Endothelial cell of umbilical vein (primary cell): ENCODE results near the gene THAP11. TPM values are rescaled to one million over a fixed set of nuclear protein-coding genes. Genes with fewer than 3 reads are reported as not detected.

ENCODE experiments used
- BruUV-seq: library from RNA; stranded (reverse); fragments of 400-500 nt; replicated peaks from 2 replicates; lab custom pipeline; 2021; lab: Mats Ljungman, UMichigan
- CTCF ChIA-PET: fragments of 300-600, 350-600 bp; sonication (Branson Sonifier 250); formaldehyde crosslinking; loops from one replicate; lab custom pipeline; 2021; ENCODE audit warnings: antibody characterized with exemption, inconsistent platforms; lab: Charles Lee
- POLR2A ChIA-PET: fragments of 300-600, 350-600 bp; sonication (Branson Sonifier 250); formaldehyde crosslinking; loops from one replicate; lab custom pipeline; 2021; ENCODE audit warnings: antibody characterized with exemption, inconsistent platforms; lab: Charles Lee
- DNase-seq: peaks from one replicate; pipeline ENCODE4 v3.0.0-alpha.2; 2011; ENCODE audit warnings: low read depth, low spot score
- FAIRE-seq: peaks from 2 replicates; lab custom pipeline; 2011; peaks lifted over from hg19 to GRCh38; lab: Jason Lieb, UNC
- H2AFZ ChIP-seq: 2 replicates; pipeline ENCODE4 v1.6.0; 2012; ENCODE audit warnings: low read depth, low read length, control low read depth, inconsistent platforms
- H3K27ac ChIP-seq: 2 replicates; pipeline ENCODE4 v1.5.1; 2011; ENCODE audit warnings: low read depth, mild to moderate bottlenecking, control low read depth, low read length, moderate library complexity; ENCODE audit not compliant: insufficient read depth
- H3K27me3 ChIP-seq, 2 experiments: 2 replicates each; pipeline versions ENCODE4 v1.6.0 to v1.6.1; 2011; ENCODE audit warnings: low read length in 2 of 2, mixed read lengths in 1 of 2; ENCODE audit not compliant: control insufficient read depth in 2 of 2, insufficient read depth in 2 of 2
- H3K36me3 ChIP-seq, 2 experiments: 2 replicates in 1 of 2; 3 replicates in 1 of 2; pipeline ENCODE4 v1.5.1; 2011; ENCODE audit warnings: low read length in 2 of 2, mild to moderate bottlenecking in 1 of 2, moderate library complexity in 1 of 2; ENCODE audit not compliant: control insufficient read depth in 2 of 2, insufficient read depth in 2 of 2; ENCODE audit errors: extremely low read depth in 1 of 2
- H3K4me1 ChIP-seq: 3 replicates; pipeline ENCODE4 v1.5.1; 2011; ENCODE audit warnings: mild to moderate bottlenecking, low read length; ENCODE audit not compliant: control insufficient read depth, insufficient read depth; ENCODE audit errors: extremely low read depth
- H3K4me2 ChIP-seq: 2 replicates; pipeline ENCODE4 v1.6.1; 2011; ENCODE audit warnings: low read length, control low read depth, mixed read lengths; ENCODE audit not compliant: insufficient read depth
- H3K4me3 ChIP-seq, 3 experiments: fragments of 200-600 bp in 1 of 3; sonication (generic), shearing (Covaris generic) in 1 of 3; replicated peaks in 1 of 3; 2 replicates each; pipeline ENCODE4 v1.5.1; 2011 to 2016; ENCODE audit warnings: control low read depth in 3 of 3, low read length in 3 of 3, mild to moderate bottlenecking in 2 of 3, inconsistent platforms in 1 of 3, low read depth in 1 of 3, moderate library complexity in 1 of 3; ENCODE audit not compliant: insufficient read depth in 1 of 3
- H3K79me2 ChIP-seq: 2 replicates; pipeline ENCODE4 v1.6.0; 2012; ENCODE audit warnings: low read length, inconsistent platforms; ENCODE audit not compliant: control insufficient read depth, insufficient read depth
- H3K9ac ChIP-seq: replicated peaks from 2 replicates; pipeline ENCODE3; 2011; ENCODE audit warnings: low read length, control low read depth; ENCODE audit not compliant: insufficient read depth; ENCODE audit errors: extremely low read depth
- H3K9me1 ChIP-seq: replicated peaks from 3 replicates; pipeline ENCODE4 v1.6.0; 2011; ENCODE audit warnings: mild to moderate bottlenecking, low read length; ENCODE audit not compliant: control insufficient read depth, insufficient read depth; ENCODE audit errors: extremely low read depth
- H3K9me3 ChIP-seq: replicated peaks from 2 replicates; pipeline ENCODE4 v1.5.1; 2012; ENCODE audit warnings: low read length, inconsistent platforms; ENCODE audit not compliant: control insufficient read depth, insufficient read depth
- H4K20me1 ChIP-seq: replicated peaks from 2 replicates; pipeline ENCODE3; 2011; ENCODE audit warnings: mild to moderate bottlenecking, low read length; ENCODE audit not compliant: control insufficient read depth, insufficient read depth; ENCODE audit errors: extremely low read depth
- CTCF ChIP-seq, 2 donors: IDR thresholded peaks; 1 replicate in 1 of 2; 2 replicates in 1 of 2; pipeline ENCODE4 v1.5.1; 2011; ENCODE audit warnings: low read length in 2 of 2, mild to moderate bottlenecking in 2 of 2, moderate library complexity in 2 of 2, control low read depth in 1 of 2, inconsistent platforms in 1 of 2, low read depth in 1 of 2; ENCODE audit not compliant: insufficient read depth in 1 of 2; ENCODE audit errors: extremely low read depth in 1 of 2
- EZH2 ChIP-seq: IDR thresholded peaks from 2 replicates; pipeline ENCODE4 v1.6.1; 2012; ENCODE audit warnings: borderline replicate concordance, low read depth, mild to moderate bottlenecking, moderate library complexity, low read length, inconsistent platforms; ENCODE audit not compliant: severe bottlenecking
- FOS ChIP-seq: IDR thresholded peaks from 2 replicates; pipeline ENCODE4 v1.6.1; 2011; ENCODE audit warnings: mild to moderate bottlenecking, low read length, moderate library complexity, borderline replicate concordance; ENCODE audit not compliant: insufficient read depth
- GATA2 ChIP-seq: IDR thresholded peaks from 2 replicates; pipeline ENCODE4 v1.7.0; 2011; ENCODE audit warnings: low read depth, mild to moderate bottlenecking, moderate library complexity, mixed read lengths, low read length; ENCODE audit not compliant: insufficient read length, insufficient read depth
- JUN ChIP-seq: IDR thresholded peaks from 2 replicates; pipeline ENCODE4 v1.6.1; 2011; ENCODE audit warnings: borderline replicate concordance, low read depth; ENCODE audit not compliant: insufficient read length, insufficient read depth
- MAX ChIP-seq: IDR thresholded peaks from 2 replicates; pipeline ENCODE4 v1.6.1; 2011; ENCODE audit not compliant: insufficient read depth, insufficient read length
- MYC ChIP-seq: IDR thresholded peaks from one replicate; pipeline ENCODE4 v1.6.1; 2011; ENCODE audit warnings: mild to moderate bottlenecking, low read depth, low read length
- POLR2A ChIP-seq: IDR thresholded peaks from 2 replicates; pipeline ENCODE4 v1.6.1; 2012; ENCODE audit warnings: low read depth, mild to moderate bottlenecking, control low read depth, low read length
- POLR2AphosphoS5 ChIP-seq: IDR thresholded peaks from 2 replicates; pipeline ENCODE4 v1.6.1; 2012; ENCODE audit warnings: low read depth, mild to moderate bottlenecking, control low read depth, low read length, moderate library complexity; ENCODE audit not compliant: insufficient read depth
- dilution Hi-C: fragments of 300-500 bp; cut with MboI; formaldehyde crosslinking; loops from one replicate; pipeline ENCODE4 v1.15.0; 2019; ENCODE audit warnings: low sequenced_read_pairs; ENCODE audit not compliant: extremely low pct_ligation_motif_present
- intact Hi-C: fragments of 100-400 bp; cut with micrococcal nuclease; formaldehyde crosslinking; loops from one replicate; pipeline ENCODE4 v1.10.0; 2022
- polyA plus RNA-seq, 4 experiments: library from polyadenylated mRNA; depleted of rRNA in 3 of 4; stranded (reverse) in 3 of 4; unstranded in 1 of 4; fragments of >200 nt; gene quantifications; 2 replicates each; pipeline versions ENCODE4 v1.2.1 to v1.2.3, GENCODE V29; 2011 to 2012; ENCODE audit warnings: missing spikeins in 1 of 4
- total RNA-seq: library from RNA; stranded (reverse); gene quantifications from 2 replicates; pipeline ENCODE4 v1.2.3, GENCODE V29; 2021

Gene THAP11
- total and polyA plus RNA-seq, 2 donors (not counting 3 experiments of a cell fraction or from before 2014, with no cell fraction given) = 24.0 to 25.9 TPM

- no peaks in the 10 kb centered on the region for H3K27me3 ChIP-seq
- no peak for TF ChIP-seq POLR2AphosphoS5
- TF ChIP-seq MYC = no peak
- TF ChIP-seq EZH2 = no peak
- TF ChIP-seq POLR2A = no peak
- TF ChIP-seq CTCF (IDR thresholded peaks at IDR 0.05; ENCODE audit: extremely low read depth in 1 of 2, insufficient read depth in 1 of 2, low read depth in 1 of 2, low read length in 2 of 2) = no peak
- no peak for TF ChIP-seq GATA2
- TF ChIP-seq MAX = no peak
- TF ChIP-seq FOS = no peak
- TF ChIP-seq JUN = no peak
- DNase-seq (no peak), FAIRE-seq (peak; percentile 52)
- peak overlapping the region; percentile 36 for H2AFZ ChIP-seq
- H4K20me1 ChIP-seq = no peaks in the 10 kb centered on the region
- H3K4me1 ChIP-seq = peaks cover 7% of the 10 kb centered on the region
- H3K9ac ChIP-seq = peak overlapping the region; percentile 70
- peak overlapping the region; percentile 29 for H3K27ac ChIP-seq
- peaks cover 4 to 30% of the 10 kb centered on the region in 2 experiments for H3K36me3 ChIP-seq
- peak overlapping the region; percentile 78 for H3K4me2 ChIP-seq
- dilution Hi-C loops (no loop called here), intact Hi-C loops (loop anchor here (1.0 kb wide), 1 partner anchor 13 kb away; the partner anchor contains the start of gene NUTF2)
- H3K4me3 ChIP-seq = peak overlapping the region; percentile 33 to 69 (median 68)
- no peaks in the 10 kb centered on the region for H3K9me3 ChIP-seq
- no TSS peak for BruUV-seq
- peaks cover 11% of the 10 kb centered on the region for H3K79me2 ChIP-seq
- CTCF ChIA-PET = interaction anchor here (0.7 to 2.3 kb wide), 10 partner anchors 11 to 311 kb away, joined by 4 to 35 read pairs (median 6); partner anchors contain the start of genes CENPT, RANBP10 and TSNAXIP1
- H3K9me1 ChIP-seq = no peaks in the 10 kb centered on the region
- POLR2A ChIA-PET = no interaction called here
Measured at GRCh38 chr16:67833030-67833414, 9.1 kb upstream of the THAP11 start.
